ENCODE data around the gene TOMM20L. TPM values are rescaled to one million over a fixed set of nuclear protein-coding genes. Genes with fewer than 3 reads are reported as not detected.

TOMM20L gene
- total and polyA plus RNA-seq, 2 of the 13 experiments (the other 11 are each of a cell fraction or from before 2014, with no cell fraction given), result 0.46 TPM; not detected in 1

- TF ChIP-seq MLX (CRISPR knock-in tag; IDR thresholded peaks at IDR 0.05) (no peak), DPF2 (CRISPR knock-in tag; IDR thresholded peaks at IDR 0.05; ENCODE audit: borderline replicate concordance, low read depth) (no peak), NKX3-1 (CRISPR knock-in tag; IDR thresholded peaks at IDR 0.05) (no peak), TAF15 (IDR thresholded peaks at IDR 0.05; ENCODE audit: low read depth, low read length, poor library complexity, severe bottlenecking) (no peak), CREB1 (IDR thresholded peaks at IDR 0.05) (peak; percentile 71), CREB1 (CRISPR knock-in tag; IDR thresholded peaks at IDR 0.05) (peak; percentile 79), RFXAP (CRISPR knock-in tag; IDR thresholded peaks at IDR 0.05; ENCODE audit: borderline replicate concordance) (peak; percentile 45; the same call in 1 of the 2 replicates), HNF1A (IDR thresholded peaks at IDR 0.05; ENCODE audit: low read depth) (no peak), HNF1A (CRISPR knock-in tag; IDR thresholded peaks at IDR 0.05; ENCODE audit: borderline replicate concordance) (no peak), FOXP1 (IDR thresholded peaks at IDR 0.05) (peak; percentile 79; the same call in 1 of the 2 replicates), FOXP1 (CRISPR knock-in tag; IDR thresholded peaks at IDR 0.05) (peak; percentile 65), PRMT3 (CRISPR knock-in tag; IDR thresholded peaks at IDR 0.05; ENCODE audit: borderline replicate concordance, low read depth) (no peak), JARID2 (CRISPR knock-in tag; IDR thresholded peaks at IDR 0.05; ENCODE audit: insufficient replicate concordance) (no peak), ZNF687 (CRISPR knock-in tag; IDR thresholded peaks at IDR 0.05) (no peak)
- TF ChIP-seq, protein P1, sequence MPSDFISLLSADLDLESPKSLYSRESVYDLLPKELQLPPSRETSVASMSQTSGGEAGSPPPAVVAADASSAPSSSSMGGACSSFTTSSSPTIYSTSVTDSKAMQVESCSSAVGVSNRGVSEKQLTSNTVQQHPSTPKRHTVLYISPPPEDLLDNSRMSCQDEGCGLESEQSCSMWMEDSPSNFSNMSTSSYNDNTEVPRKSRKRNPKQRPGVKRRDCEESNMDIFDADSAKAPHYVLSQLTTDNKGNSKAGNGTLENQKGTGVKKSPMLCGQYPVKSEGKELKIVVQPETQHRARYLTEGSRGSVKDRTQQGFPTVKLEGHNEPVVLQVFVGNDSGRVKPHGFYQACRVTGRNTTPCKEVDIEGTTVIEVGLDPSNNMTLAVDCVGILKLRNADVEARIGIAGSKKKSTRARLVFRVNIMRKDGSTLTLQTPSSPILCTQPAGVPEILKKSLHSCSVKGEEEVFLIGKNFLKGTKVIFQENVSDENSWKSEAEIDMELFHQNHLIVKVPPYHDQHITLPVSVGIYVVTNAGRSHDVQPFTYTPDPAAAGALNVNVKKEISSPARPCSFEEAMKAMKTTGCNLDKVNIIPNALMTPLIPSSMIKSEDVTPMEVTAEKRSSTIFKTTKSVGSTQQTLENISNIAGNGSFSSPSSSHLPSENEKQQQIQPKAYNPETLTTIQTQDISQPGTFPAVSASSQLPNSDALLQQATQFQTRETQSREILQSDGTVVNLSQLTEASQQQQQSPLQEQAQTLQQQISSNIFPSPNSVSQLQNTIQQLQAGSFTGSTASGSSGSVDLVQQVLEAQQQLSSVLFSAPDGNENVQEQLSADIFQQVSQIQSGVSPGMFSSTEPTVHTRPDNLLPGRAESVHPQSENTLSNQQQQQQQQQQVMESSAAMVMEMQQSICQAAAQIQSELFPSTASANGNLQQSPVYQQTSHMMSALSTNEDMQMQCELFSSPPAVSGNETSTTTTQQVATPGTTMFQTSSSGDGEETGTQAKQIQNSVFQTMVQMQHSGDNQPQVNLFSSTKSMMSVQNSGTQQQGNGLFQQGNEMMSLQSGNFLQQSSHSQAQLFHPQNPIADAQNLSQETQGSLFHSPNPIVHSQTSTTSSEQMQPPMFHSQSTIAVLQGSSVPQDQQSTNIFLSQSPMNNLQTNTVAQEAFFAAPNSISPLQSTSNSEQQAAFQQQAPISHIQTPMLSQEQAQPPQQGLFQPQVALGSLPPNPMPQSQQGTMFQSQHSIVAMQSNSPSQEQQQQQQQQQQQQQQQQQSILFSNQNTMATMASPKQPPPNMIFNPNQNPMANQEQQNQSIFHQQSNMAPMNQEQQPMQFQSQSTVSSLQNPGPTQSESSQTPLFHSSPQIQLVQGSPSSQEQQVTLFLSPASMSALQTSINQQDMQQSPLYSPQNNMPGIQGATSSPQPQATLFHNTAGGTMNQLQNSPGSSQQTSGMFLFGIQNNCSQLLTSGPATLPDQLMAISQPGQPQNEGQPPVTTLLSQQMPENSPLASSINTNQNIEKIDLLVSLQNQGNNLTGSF (CRISPR knock-in tag; IDR thresholded peaks at IDR 0.05), result no peak
Measured at GRCh38 chr14:58427281-58428117, 31.8 kb downstream of the TOMM20L start, which contains the start of the genes KIAA0586 and TIMM9 (continued).

Data from HepG2 (cell line).